ENCODE data around the gene BCAM.
"Not testable (repeated sequence)": the region's sequence is repeated elsewhere in the genome, so short reads cannot be mapped to it uniquely, and the experiment has no call there.

BCAM gene

GRCh38 chr19:44808463-44809371, at the start of gene BCAM:
Gene BCAM (plus strand): TSS chr19:44809103. CDS start chr19:44809125, 22 bp downstream.
- DNase-seq (ENCODE audit: low read depth) = no peak

- DNase-seq (ENCODE audit: low read depth) = no peak
Observed at GRCh38 chr19:44762038-44762437, 46.9 kb upstream of the BCAM start.

GRCh38 chr19:44765033-44765948, 43.6 kb upstream of the BCAM start:
- no peak for DNase-seq (ENCODE audit: low read depth)

GRCh38 chr19:44765949-44766335, 43.0 kb upstream of the BCAM start:
- no peak for DNase-seq (ENCODE audit: low read depth)

- DNase-seq (ENCODE audit: low read depth) = no peak
Observed at GRCh38 chr19:44767295-44768180, 41.4 kb upstream of the BCAM start.

GRCh38 chr19:44770550-44771257, 38.2 kb upstream of the BCAM start:
- peak; percentile 93 for DNase-seq (ENCODE audit: low read depth)

GRCh38 chr19:44772144-44772543, 36.8 kb upstream of the BCAM start:
- not testable (repeated sequence) for DNase-seq (ENCODE audit: low read depth)

- DNase-seq (ENCODE audit: low read depth) = no peak
Observed at GRCh38 chr19:44772959-44773358, 35.9 kb upstream of the BCAM start.

- DNase-seq (ENCODE audit: low read depth) = no peak
Observed at GRCh38 chr19:44775676-44776240, 33.1 kb upstream of the BCAM start.

GRCh38 chr19:44776402-44777096, 32.4 kb upstream of the BCAM start:
- no peak for DNase-seq (ENCODE audit: low read depth)

GRCh38 chr19:44777715-44778347, 31.1 kb upstream of the BCAM start, which contains the start of gene CBLC:
Gene CBLC (plus strand): TSS chr19:44777890. CDS start chr19:44777932, 42 bp downstream.
- DNase-seq (ENCODE audit: low read depth) = no peak

- no peak for DNase-seq (ENCODE audit: low read depth)
Observed at GRCh38 chr19:44779150-44779549, 29.8 kb upstream of the BCAM start.

- DNase-seq (ENCODE audit: low read depth) = not testable (repeated sequence)
Observed at GRCh38 chr19:44781694-44782093, 27.2 kb upstream of the BCAM start.

- no peak for DNase-seq (ENCODE audit: low read depth)
Observed at GRCh38 chr19:44782729-44783128, 26.2 kb upstream of the BCAM start.

- no peak for DNase-seq (ENCODE audit: low read depth)
Observed at GRCh38 chr19:44783545-44783944, 25.4 kb upstream of the BCAM start.

GRCh38 chr19:44785271-44785670, 23.6 kb upstream of the BCAM start:
- no peak for DNase-seq (ENCODE audit: low read depth)

GRCh38 chr19:44785993-44786392, 22.9 kb upstream of the BCAM start:
- no peak for DNase-seq (ENCODE audit: low read depth)

GRCh38 chr19:44788971-44789370, 19.9 kb upstream of the BCAM start:
- no peak for DNase-seq (ENCODE audit: low read depth)

GRCh38 chr19:44789943-44790483, 18.9 kb upstream of the BCAM start:
- no peak for DNase-seq (ENCODE audit: low read depth)
